Measurements from ENCODE around the gene TXK. TPM values are rescaled to one million over a fixed set of nuclear protein-coding genes. Genes with fewer than 3 reads are reported as not detected.
"Not testable (repeated sequence)": the region's sequence is repeated elsewhere in the genome, so short reads cannot be mapped to it uniquely, and the experiment has no call there.

The TXK gene
- total and polyA plus RNA-seq, 2 donors, result 6.9 to 24.7 TPM

DNA sequence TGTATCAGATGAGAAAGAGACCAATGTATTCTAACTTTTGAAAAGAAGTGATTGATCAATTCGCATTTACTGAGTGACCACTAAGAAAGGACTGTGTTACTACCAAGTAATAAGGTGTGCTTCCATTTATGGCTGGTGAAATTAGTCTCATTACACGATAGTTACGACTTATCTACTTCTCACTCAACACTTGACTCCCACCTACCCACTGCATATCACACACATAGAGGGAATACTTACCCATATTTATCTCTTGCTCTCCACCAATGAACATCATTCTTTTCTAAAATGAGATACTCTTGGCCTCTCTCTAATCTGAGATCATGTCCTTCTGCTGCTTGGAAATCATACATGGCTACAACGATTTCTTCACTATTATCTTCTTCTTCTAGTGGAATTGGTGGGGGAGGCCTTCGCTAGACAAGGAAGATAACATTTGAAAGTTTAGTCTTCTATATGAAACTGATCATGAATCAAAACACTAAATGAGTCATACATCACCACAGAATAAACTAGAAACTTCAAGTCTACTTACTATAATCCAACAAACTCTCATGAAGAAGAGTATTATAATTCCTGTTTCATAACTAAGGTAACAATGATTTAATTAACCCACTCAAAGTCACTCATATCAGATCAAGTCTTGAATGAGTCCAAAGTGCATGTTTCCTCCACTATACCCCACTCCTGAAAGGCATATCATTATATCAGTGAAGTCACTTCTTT, 33.7 kb upstream of the TXK start:
- Histone ChIP-seq H3K4me1 (ENCODE audit: control insufficient read depth in 2 of 2, insufficient read depth in 2 of 2, low read length in 2 of 2) (no peaks in the 10 kb centered on the region), H3K27me3 (ENCODE audit: control insufficient read depth in 2 of 2, insufficient read depth in 1 of 2, low read length in 1 of 2) (no peaks in the 10 kb centered on the region), H3K27ac (ENCODE audit: low read depth in 1 of 2, low read length in 1 of 2) (no peak overlapping the region), H3K4me3 (ENCODE audit: low read length in 2 of 2) (no peak overlapping the region), H3K36me3 (ENCODE audit: control insufficient read depth in 2 of 2, insufficient read depth in 2 of 2, low read length in 1 of 2) (peaks cover 0 to 3% of the 10 kb centered on the region in 2 donors), H3K9me3 (ENCODE audit: control insufficient read depth in 2 of 2, insufficient read depth in 1 of 2, low read length in 1 of 2) (no peaks in the 10 kb centered on the region)
- no peak for DNase-seq (ENCODE audit: low read depth in 6 of 9, low spot score in 9 of 9)
- 78% methylated on average over 5 of the region's 5 CpGs for WGBS

DNA sequence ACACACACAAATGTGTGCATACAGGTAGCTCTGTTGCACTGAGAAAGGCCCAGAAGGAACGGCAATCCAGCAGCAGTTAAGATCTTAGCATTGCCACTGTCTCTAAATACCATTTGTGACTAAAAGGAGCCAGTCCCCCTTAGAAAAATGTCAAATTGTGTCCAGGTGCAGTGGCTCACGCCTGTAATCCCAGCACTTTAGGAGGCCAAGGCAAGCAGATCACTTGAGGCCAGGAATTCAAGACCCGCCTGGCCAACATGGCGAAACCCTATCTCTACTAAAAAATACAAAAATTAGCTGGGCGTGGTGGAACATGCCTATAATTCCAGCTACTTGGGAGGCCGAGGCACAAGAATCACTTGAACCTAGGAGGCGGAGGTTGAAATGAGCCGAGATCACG, 30.5 kb upstream of the TXK start:
- 92% methylated on average over 9 of the region's 9 CpGs for WGBS
- H3K36me3 ChIP-seq (ENCODE audit: control insufficient read depth in 2 of 2, insufficient read depth in 2 of 2, low read length in 1 of 2), result not testable (repeated sequence)

DNA sequence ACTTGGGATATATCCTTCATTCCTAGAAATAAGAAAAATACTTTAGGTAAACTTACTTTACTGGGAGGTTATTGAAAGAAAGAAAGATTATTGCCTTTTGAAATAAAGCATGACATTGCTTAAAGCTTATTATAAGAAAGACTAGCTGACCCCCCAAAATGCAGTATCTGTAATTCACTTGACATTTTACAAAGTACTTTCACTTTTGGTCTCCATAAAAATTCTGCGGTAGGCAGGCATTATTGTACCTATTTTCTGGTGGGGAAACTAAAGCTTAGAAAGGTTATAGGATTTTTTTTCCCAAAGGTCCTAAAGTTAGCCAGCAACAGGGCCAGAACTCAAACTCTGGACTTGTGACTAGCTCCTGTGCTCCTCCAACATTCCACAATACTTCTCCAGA, 29.7 kb upstream of the TXK start:
- Histone ChIP-seq H3K27me3 (ENCODE audit: control insufficient read depth in 2 of 2, insufficient read depth in 1 of 2, low read length in 1 of 2) (no peaks in the 10 kb centered on the region), H3K9me3 (ENCODE audit: control insufficient read depth in 2 of 2, insufficient read depth in 1 of 2, low read length in 1 of 2) (no peaks in the 10 kb centered on the region), H3K4me1 (ENCODE audit: control insufficient read depth in 2 of 2, insufficient read depth in 2 of 2, low read length in 2 of 2) (no peaks in the 10 kb centered on the region), H3K36me3 (ENCODE audit: control insufficient read depth in 2 of 2, insufficient read depth in 2 of 2, low read length in 1 of 2) (peaks cover 0 to 3% of the 10 kb centered on the region in 2 donors), H3K27ac (ENCODE audit: low read depth in 1 of 2, low read length in 1 of 2) (no peak overlapping the region), H3K4me3 (ENCODE audit: low read length in 2 of 2) (no peak overlapping the region)
- 40% methylated on average over 1 of the region's 1 CpG for WGBS
- no peak for DNase-seq (ENCODE audit: low read depth in 6 of 9, low spot score in 9 of 9)

More for the DNA sequence above, 30.5 kb upstream of the TXK start:
- H3K27ac ChIP-seq (ENCODE audit: low read depth in 1 of 2, low read length in 1 of 2); H3K4me3 ChIP-seq (ENCODE audit: low read length in 2 of 2); H3K4me1 ChIP-seq (ENCODE audit: control insufficient read depth in 2 of 2, insufficient read depth in 2 of 2, low read length in 2 of 2); H3K27me3 ChIP-seq (ENCODE audit: control insufficient read depth in 2 of 2, insufficient read depth in 1 of 2, low read length in 1 of 2); DNase-seq (ENCODE audit: low read depth in 6 of 9, low spot score in 9 of 9); H3K9me3 ChIP-seq (ENCODE audit: control insufficient read depth in 2 of 2, insufficient read depth in 1 of 2, low read length in 1 of 2): not testable (repeated sequence)

DNA sequence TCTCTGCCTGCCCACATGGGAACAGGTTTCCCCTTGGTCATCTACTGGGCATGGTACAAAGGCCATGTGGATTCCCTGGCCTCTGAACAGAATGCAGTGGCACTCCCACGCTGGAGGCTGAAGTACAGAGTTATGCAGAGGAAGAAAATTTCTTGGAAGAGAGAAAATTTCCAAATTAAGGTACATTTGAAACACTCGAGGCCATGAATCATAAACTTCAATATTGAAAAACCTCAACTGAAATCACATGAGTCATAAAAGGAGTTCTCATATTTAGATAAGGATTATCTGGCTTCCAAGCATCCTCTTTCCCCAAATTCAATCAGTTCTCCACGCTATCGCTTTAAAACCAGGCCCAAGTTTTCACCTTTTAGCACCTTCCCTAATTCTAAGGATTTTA, 28.1 kb upstream of the TXK start:
- 90% methylated on average over 4 of the region's 4 CpGs for WGBS
- H3K27ac ChIP-seq (ENCODE audit: low read depth in 1 of 2, low read length in 1 of 2), result no peak overlapping the region
- H3K4me1 ChIP-seq (ENCODE audit: control insufficient read depth in 2 of 2, insufficient read depth in 2 of 2, low read length in 2 of 2), result no peaks in the 10 kb centered on the region
- DNase-seq (ENCODE audit: low read depth in 6 of 9, low spot score in 9 of 9), result no peak
- no peaks in the 10 kb centered on the region for H3K27me3 ChIP-seq (ENCODE audit: control insufficient read depth in 2 of 2, insufficient read depth in 1 of 2, low read length in 1 of 2)
- H3K9me3 ChIP-seq (ENCODE audit: control insufficient read depth in 2 of 2, insufficient read depth in 1 of 2, low read length in 1 of 2), result no peaks in the 10 kb centered on the region
- no peak overlapping the region for H3K4me3 ChIP-seq (ENCODE audit: low read length in 2 of 2)
- H3K36me3 ChIP-seq (ENCODE audit: control insufficient read depth in 2 of 2, insufficient read depth in 2 of 2, low read length in 1 of 2), result peaks cover 0 to 3% of the 10 kb centered on the region in 2 donors

DNA sequence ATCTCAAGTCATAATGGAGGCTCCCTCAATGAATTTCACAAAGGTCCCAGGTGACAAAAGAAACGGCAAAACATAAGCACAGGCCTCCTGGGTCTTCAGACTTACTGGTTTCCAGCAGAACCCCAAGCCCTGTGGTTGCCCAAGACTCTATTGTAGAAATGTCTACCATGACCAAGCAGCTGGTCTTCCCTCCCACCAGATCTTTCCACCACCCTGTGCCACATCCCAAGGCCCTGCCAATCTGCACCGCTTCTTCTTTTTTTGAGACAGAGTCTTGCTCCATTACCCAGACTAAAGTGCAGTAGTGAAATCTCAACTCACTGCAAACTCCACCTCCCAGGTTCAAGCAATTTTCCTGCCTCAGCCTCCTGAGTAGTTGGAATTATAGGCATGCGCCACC, 23.2 kb upstream of the TXK start:
- H3K9me3 ChIP-seq (ENCODE audit: control insufficient read depth in 2 of 2, insufficient read depth in 1 of 2, low read length in 1 of 2), result peaks cover 0 to 2% of the 10 kb centered on the region in 2 donors
- H3K27ac ChIP-seq (ENCODE audit: low read depth in 1 of 2, low read length in 1 of 2), result no peak overlapping the region
- no peaks in the 10 kb centered on the region for H3K27me3 ChIP-seq (ENCODE audit: control insufficient read depth in 2 of 2, insufficient read depth in 1 of 2, low read length in 1 of 2)
- H3K4me1 ChIP-seq (ENCODE audit: control insufficient read depth in 2 of 2, insufficient read depth in 2 of 2, low read length in 2 of 2), result no peaks in the 10 kb centered on the region
- H3K36me3 ChIP-seq (ENCODE audit: control insufficient read depth in 2 of 2, insufficient read depth in 2 of 2, low read length in 1 of 2), result peaks cover 0 to 8% of the 10 kb centered on the region in 2 donors
- 83% methylated on average over 3 of the region's 3 CpGs for WGBS
- H3K4me3 ChIP-seq (ENCODE audit: low read length in 2 of 2), result no peak overlapping the region
- no peak for DNase-seq (ENCODE audit: low read depth in 6 of 9, low spot score in 9 of 9)

DNA sequence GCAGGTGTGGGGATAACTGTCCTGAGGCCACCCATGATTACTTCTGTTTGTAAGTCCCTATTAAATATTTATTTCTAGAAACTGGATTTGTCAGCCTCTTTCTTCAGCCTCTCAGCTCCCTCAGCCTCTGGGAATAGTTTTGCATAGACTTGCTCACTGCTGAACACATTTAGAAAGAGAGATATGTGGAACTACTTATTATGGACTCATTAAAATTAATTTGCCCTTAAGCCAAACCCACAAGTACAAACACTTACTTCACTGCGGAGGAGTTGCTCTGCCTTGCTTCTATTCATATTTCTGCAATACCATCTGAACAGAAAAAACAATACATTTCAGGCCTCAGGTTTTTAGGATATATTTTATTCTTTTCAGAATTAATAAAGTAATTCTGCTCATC, 22.4 kb upstream of the TXK start:
- DNase-seq (ENCODE audit: low read depth in 6 of 9, low spot score in 9 of 9), result no peak
- Histone ChIP-seq H3K36me3 (ENCODE audit: control insufficient read depth in 2 of 2, insufficient read depth in 2 of 2, low read length in 1 of 2) (peaks cover 0 to 8% of the 10 kb centered on the region in 2 donors), H3K4me3 (ENCODE audit: low read length in 2 of 2) (no peak overlapping the region), H3K27ac (ENCODE audit: low read depth in 1 of 2, low read length in 1 of 2) (no peak overlapping the region), H3K27me3 (ENCODE audit: control insufficient read depth in 2 of 2, insufficient read depth in 1 of 2, low read length in 1 of 2) (no peaks in the 10 kb centered on the region), H3K4me1 (ENCODE audit: control insufficient read depth in 2 of 2, insufficient read depth in 2 of 2, low read length in 2 of 2) (no peaks in the 10 kb centered on the region), H3K9me3 (ENCODE audit: control insufficient read depth in 2 of 2, insufficient read depth in 1 of 2, low read length in 1 of 2) (peaks cover 0 to 2% of the 10 kb centered on the region in 2 donors)
- 100% methylated on average over 1 of the region's 1 CpG for WGBS

DNA sequence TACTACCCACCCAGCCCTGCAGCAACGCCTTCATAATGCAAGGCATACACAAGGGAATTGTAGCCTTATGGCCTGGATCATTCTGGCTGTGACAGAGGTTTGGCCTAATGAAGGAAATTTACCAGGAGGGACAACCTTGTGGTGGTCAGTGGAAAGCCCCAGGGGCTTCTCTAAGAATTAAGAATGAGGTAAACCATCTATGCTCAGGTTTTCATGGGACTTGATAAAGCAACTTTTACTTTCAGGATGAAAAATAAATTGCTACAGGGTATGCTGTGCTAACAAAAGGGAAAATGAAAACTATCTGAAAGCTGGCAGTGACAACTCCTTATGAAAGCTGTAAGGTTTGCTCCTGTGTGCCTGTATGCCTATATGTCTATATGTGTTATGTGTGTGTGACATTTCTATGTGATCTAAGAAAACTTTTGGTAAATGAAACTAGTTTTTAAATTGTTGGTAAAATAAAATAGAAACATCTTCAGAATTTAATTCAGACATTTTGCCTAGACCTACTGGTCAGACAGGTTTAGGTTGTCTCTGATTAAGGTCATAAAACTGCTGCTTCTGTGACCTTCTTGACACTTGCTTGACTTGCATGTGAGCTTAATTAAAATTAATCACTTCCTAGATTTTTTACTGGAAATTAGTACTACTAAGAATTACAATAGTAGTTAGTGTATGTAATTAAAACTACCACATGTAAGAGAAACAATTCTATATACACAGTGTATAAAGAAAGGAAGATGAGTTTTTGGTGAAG, 19.9 kb upstream of the TXK start:
- Histone ChIP-seq H3K36me3 (ENCODE audit: control insufficient read depth in 2 of 2, insufficient read depth in 2 of 2, low read length in 1 of 2) (peaks cover 0 to 8% of the 10 kb centered on the region in 2 donors), H3K4me3 (ENCODE audit: low read length in 2 of 2) (no peak overlapping the region), H3K27ac (ENCODE audit: low read depth in 1 of 2, low read length in 1 of 2) (no peak overlapping the region), H3K4me1 (ENCODE audit: control insufficient read depth in 2 of 2, insufficient read depth in 2 of 2, low read length in 2 of 2) (no peaks in the 10 kb centered on the region), H3K27me3 (ENCODE audit: control insufficient read depth in 2 of 2, insufficient read depth in 1 of 2, low read length in 1 of 2) (no peaks in the 10 kb centered on the region), H3K9me3 (ENCODE audit: control insufficient read depth in 2 of 2, insufficient read depth in 1 of 2, low read length in 1 of 2) (peaks cover 0 to 2% of the 10 kb centered on the region in 2 donors)
- 93% methylated on average over 1 of the region's 1 CpG for WGBS
- DNase-seq (ENCODE audit: low read depth in 6 of 9, low spot score in 9 of 9), result no peak

DNA sequence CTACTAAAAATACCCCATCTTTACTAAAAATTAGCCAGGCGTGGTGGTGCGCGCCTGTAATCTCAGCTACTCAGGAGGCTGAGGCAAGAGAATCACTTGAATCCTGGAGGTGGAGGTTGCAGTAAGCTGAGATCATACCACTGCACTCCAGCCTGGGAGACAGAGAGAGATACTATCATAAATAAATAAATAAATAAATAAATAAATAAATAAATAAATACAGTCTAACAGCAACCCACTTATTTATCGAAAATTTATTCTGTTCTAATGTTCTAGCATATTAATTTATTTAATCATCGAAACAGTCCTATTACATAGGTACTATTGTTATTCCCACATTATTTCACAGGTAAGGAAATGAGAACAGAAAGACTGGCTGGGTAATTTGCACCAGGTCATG, 18.2 kb upstream of the TXK start:
- Histone ChIP-seq H3K9me3 (ENCODE audit: control insufficient read depth in 2 of 2, insufficient read depth in 1 of 2, low read length in 1 of 2) (peaks cover 0 to 2% of the 10 kb centered on the region in 2 donors), H3K27me3 (ENCODE audit: control insufficient read depth in 2 of 2, insufficient read depth in 1 of 2, low read length in 1 of 2) (no peaks in the 10 kb centered on the region), H3K36me3 (ENCODE audit: control insufficient read depth in 2 of 2, insufficient read depth in 2 of 2, low read length in 1 of 2) (peaks cover 0 to 8% of the 10 kb centered on the region in 2 donors), H3K4me1 (ENCODE audit: control insufficient read depth in 2 of 2, insufficient read depth in 2 of 2, low read length in 2 of 2) (no peaks in the 10 kb centered on the region), H3K4me3 (ENCODE audit: low read length in 2 of 2) (no peak overlapping the region), H3K27ac (ENCODE audit: low read depth in 1 of 2, low read length in 1 of 2) (no peak overlapping the region)
- no peak for DNase-seq (ENCODE audit: low read depth in 6 of 9, low spot score in 9 of 9)
- over 99% methylated on average over 5 of the region's 5 CpGs for WGBS

DNA sequence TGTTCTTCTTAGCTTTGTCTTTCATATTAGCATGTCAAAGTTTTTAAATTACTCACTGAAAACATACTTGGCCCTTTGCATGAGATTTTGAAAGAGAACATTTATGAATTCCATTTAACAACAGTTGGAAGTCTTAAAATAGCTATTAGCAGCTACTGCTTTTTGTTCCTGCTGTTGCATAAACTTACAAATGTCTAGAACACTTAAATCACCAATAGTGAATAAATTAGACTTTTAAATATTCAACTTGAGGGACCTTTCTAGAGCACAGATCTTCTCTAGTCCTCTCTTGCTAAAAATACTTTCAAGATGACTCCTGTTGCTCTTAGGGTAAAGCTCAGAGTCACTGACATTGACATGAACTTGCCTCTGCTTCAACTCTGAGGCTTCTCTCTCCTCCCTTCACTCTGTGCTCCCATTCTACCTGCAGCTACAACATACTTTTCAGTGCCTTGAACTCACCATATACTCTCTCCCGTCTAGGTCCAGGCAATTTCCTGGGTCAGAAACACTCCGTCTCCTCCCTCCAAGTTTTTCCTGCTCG, 15.8 kb upstream of the TXK start:
- no peaks in the 10 kb centered on the region for H3K9me3 ChIP-seq (ENCODE audit: control insufficient read depth in 2 of 2, insufficient read depth in 1 of 2, low read length in 1 of 2)
- H3K27ac ChIP-seq (ENCODE audit: low read depth in 1 of 2, low read length in 1 of 2), result no peak overlapping the region
- DNase-seq (ENCODE audit: low read depth in 6 of 9, low spot score in 9 of 9), result no peak
- peaks cover 0 to 3% of the 10 kb centered on the region in 2 donors for H3K36me3 ChIP-seq (ENCODE audit: control insufficient read depth in 2 of 2, insufficient read depth in 2 of 2, low read length in 1 of 2)
- 99% methylated on average over 3 of the region's 3 CpGs for WGBS
- H3K4me3 ChIP-seq (ENCODE audit: low read length in 2 of 2), result no peak overlapping the region
- no peaks in the 10 kb centered on the region for H3K27me3 ChIP-seq (ENCODE audit: control insufficient read depth in 2 of 2, insufficient read depth in 1 of 2, low read length in 1 of 2)
- H3K4me1 ChIP-seq (ENCODE audit: control insufficient read depth in 2 of 2, insufficient read depth in 2 of 2, low read length in 2 of 2), result no peaks in the 10 kb centered on the region
